ENCODE measurements around the gene PSORS1C1. TPM values are rescaled to one million over a fixed set of nuclear protein-coding genes. Genes with fewer than 3 reads are reported as not detected.
A peak's percentile ranks its signal among the peaks of the same experiment; 100 is the strongest.
"Not testable (repeated sequence)": the region's sequence is repeated elsewhere in the genome, so short reads cannot be mapped to it uniquely, and the experiment has no call there.

PSORS1C1 gene
- total RNA-seq, 2 experiments from 2014 or later: 0.18 to 0.33 TPM

- intact Hi-C loops (cut with DNase I, micrococcal nuclease): loop anchor here (1.0 to 10.0 kb wide), 16 partner anchors 21 to 832 kb away; partner anchors contain the start of genes ABCF1 (in 1 of the 2), C6orf136 (in 1 of the 2), HLA-B (in 1 of the 2) and HLA-C (in 1 of the 2)
- DNase-seq: peak; percentile 58
- CTCF ChIA-PET: interaction anchor here (0.5 to 1.5 kb wide), 13 partner anchors 10 to 456 kb away, joined by 3 to 8 read pairs (median 3); no protein-coding TSS in a partner anchor
Observed at GRCh38 chr6:31158863-31159855, 44.6 kb downstream of the PSORS1C1 start.

GRCh38 chr6:31161216-31162126, 46.9 kb downstream of the PSORS1C1 start:
- ChIA-PET POLR2A (no interaction called here), CTCF (interaction anchor here (0.5 to 1.1 kb wide), 3 partner anchors 11 to 36 kb away, joined by 3 read pairs; partner anchors contain the start of gene PSORS1C2)
- Mint-ChIP-seq H3K4me3 (no peak overlapping the region), H3K4me1 (peaks cover 59% of the 10 kb centered on the region), H3K36me3 (ENCODE audit: low read depth) (peaks cover 38% of the 10 kb centered on the region), H3K27ac (no peak overlapping the region), H3K27me3 (no peaks in the 10 kb centered on the region), H3K9me3 (ENCODE audit: low read depth) (no peaks in the 10 kb centered on the region)
- DNase-seq (no peak), ATAC-seq (no peak)
- intact Hi-C loops (cut with DNase I, micrococcal nuclease): no loop called here

More at GRCh38 chr6:31158863-31159855, 44.6 kb downstream of the PSORS1C1 start:
- H3K4me3 Mint-ChIP-seq: peak overlapping the region; percentile 97
- H3K27me3 Mint-ChIP-seq: no peaks in the 10 kb centered on the region
- POLR2A ChIA-PET: interaction anchor here (0.8 to 1.3 kb wide), 2 partner anchors 12 to 207 kb away, joined by 3 read pairs; no protein-coding TSS in a partner anchor
- no peaks in the 10 kb centered on the region for H3K9me3 Mint-ChIP-seq (ENCODE audit: low read depth)
- H3K36me3 Mint-ChIP-seq (ENCODE audit: low read depth): peaks cover 47% of the 10 kb centered on the region
- ATAC-seq: peak; percentile 28
- peaks cover 44% of the 10 kb centered on the region for H3K4me1 Mint-ChIP-seq
- H3K27ac Mint-ChIP-seq: peak overlapping the region; percentile 89

GRCh38 chr6:31162463-31163165, 48.0 kb downstream of the PSORS1C1 start:
- peaks cover 52% of the 10 kb centered on the region for H3K4me1 Mint-ChIP-seq
- no peaks in the 10 kb centered on the region for H3K27me3 Mint-ChIP-seq
- intact Hi-C loops (cut with DNase I, micrococcal nuclease): no loop called here
- ChIA-PET POLR2A (no interaction called here), CTCF (no interaction called here)
- peaks cover 38% of the 10 kb centered on the region for H3K36me3 Mint-ChIP-seq (ENCODE audit: low read depth)
- H3K9me3 Mint-ChIP-seq (ENCODE audit: low read depth): no peaks in the 10 kb centered on the region
- H3K4me3 Mint-ChIP-seq: no peak overlapping the region
- ATAC-seq (no peak), DNase-seq (no peak)
- H3K27ac Mint-ChIP-seq: no peak overlapping the region

- H3K9me3 Mint-ChIP-seq (ENCODE audit: low read depth): no peaks in the 10 kb centered on the region
- ChIA-PET POLR2A (interaction anchor here (0.6 kb wide), 1 partner anchor 16 kb away, joined by 3 read pairs; no protein-coding TSS in a partner anchor), CTCF (interaction anchor here (0.5 kb wide), 1 partner anchor 20 kb away, joined by 4 read pairs; no protein-coding TSS in a partner anchor)
- intact Hi-C loops (cut with DNase I, micrococcal nuclease): no loop called here
- peaks cover 31% of the 10 kb centered on the region for H3K36me3 Mint-ChIP-seq (ENCODE audit: low read depth)
- ATAC-seq (no peak), DNase-seq (no peak)
- H3K4me1 Mint-ChIP-seq: peaks cover 50% of the 10 kb centered on the region
- H3K4me3 Mint-ChIP-seq: no peak overlapping the region
- H3K27me3 Mint-ChIP-seq: no peaks in the 10 kb centered on the region
- H3K27ac Mint-ChIP-seq: no peak overlapping the region
Observed at GRCh38 chr6:31163922-31164321, 49.3 kb downstream of the PSORS1C1 start.

GRCh38 chr6:31164475-31165063, 50.0 kb downstream of the PSORS1C1 start:
- H3K27me3 Mint-ChIP-seq; POLR2A ChIA-PET; H3K9me3 Mint-ChIP-seq (ENCODE audit: low read depth); DNase-seq; intact Hi-C loops (cut with DNase I, micrococcal nuclease); ATAC-seq; H3K27ac Mint-ChIP-seq; H3K4me3 Mint-ChIP-seq: not testable (repeated sequence)
- peaks cover 26% of the 10 kb centered on the region for H3K36me3 Mint-ChIP-seq (ENCODE audit: low read depth)
- peaks cover 46% of the 10 kb centered on the region for H3K4me1 Mint-ChIP-seq
- CTCF ChIA-PET: interaction anchor here (1.1 to 1.6 kb wide), 2 partner anchors 10 to 210 kb away, joined by 3 read pairs; no protein-coding TSS in a partner anchor

- H3K27ac Mint-ChIP-seq: peak overlapping the region; percentile 53
- H3K9me3 Mint-ChIP-seq (ENCODE audit: low read depth); POLR2A ChIA-PET; intact Hi-C loops (cut with DNase I, micrococcal nuclease); H3K27me3 Mint-ChIP-seq; H3K4me3 Mint-ChIP-seq: not testable (repeated sequence)
- peaks cover 20% of the 10 kb centered on the region for H3K36me3 Mint-ChIP-seq (ENCODE audit: low read depth)
- CTCF ChIA-PET: interaction anchor here (0.6 to 1.6 kb wide), 3 partner anchors 10 to 210 kb away, joined by 3 read pairs; no protein-coding TSS in a partner anchor
- DNase-seq: peak; percentile 36
- peaks cover 41% of the 10 kb centered on the region for H3K4me1 Mint-ChIP-seq
- ATAC-seq: peak; percentile 61
Observed at GRCh38 chr6:31165064-31165832, 50.6 kb downstream of the PSORS1C1 start.

- ChIA-PET POLR2A (no interaction called here), CTCF (interaction anchor here (1.6 kb wide), 1 partner anchor 209 kb away, joined by 3 read pairs; no protein-coding TSS in a partner anchor)
- Mint-ChIP-seq H3K36me3 (ENCODE audit: low read depth) (peaks cover 18% of the 10 kb centered on the region), H3K27me3 (no peaks in the 10 kb centered on the region), H3K27ac (no peak overlapping the region), H3K4me3 (no peak overlapping the region), H3K9me3 (ENCODE audit: low read depth) (no peaks in the 10 kb centered on the region), H3K4me1 (peaks cover 37% of the 10 kb centered on the region)
- DNase-seq (no peak), ATAC-seq (no peak)
- intact Hi-C loops (cut with DNase I, micrococcal nuclease): no loop called here
Observed at GRCh38 chr6:31165986-31166385, 51.4 kb downstream of the PSORS1C1 start.

GRCh38 chr6:31168606-31169005, 54.0 kb downstream of the PSORS1C1 start:
- POLR2A ChIA-PET: interaction anchor here (0.6 kb wide), 1 partner anchor 99 kb away, joined by 3 read pairs; no protein-coding TSS in a partner anchor
- Mint-ChIP-seq H3K27me3 (no peaks in the 10 kb centered on the region), H3K9me3 (ENCODE audit: low read depth) (no peaks in the 10 kb centered on the region), H3K4me3 (no peak overlapping the region), H3K36me3 (ENCODE audit: low read depth) (no peaks in the 10 kb centered on the region), H3K4me1 (peaks cover 19% of the 10 kb centered on the region), H3K27ac (no peak overlapping the region)
- CTCF ChIA-PET: interaction anchor here (0.6 to 1.4 kb wide), 3 partner anchors 10 to 348 kb away, joined by 3 read pairs; partner anchors contain the start of gene TCF19
- intact Hi-C loops (cut with DNase I, micrococcal nuclease): no loop called here
- no peak for ATAC-seq
- DNase-seq: no peak

GRCh38 chr6:31169123-31169857, 54.7 kb downstream of the PSORS1C1 start:
- intact Hi-C loops (cut with DNase I, micrococcal nuclease): no loop called here
- H3K4me3 Mint-ChIP-seq: no peak overlapping the region
- POLR2A ChIA-PET: interaction anchor here (0.6 kb wide), 1 partner anchor 203 kb away, joined by 4 read pairs; no protein-coding TSS in a partner anchor
- CTCF ChIA-PET: interaction anchor here (0.6 to 1.4 kb wide), 2 partner anchors 11 to 627 kb away, joined by 3 read pairs; partner anchors contain the start of gene TCF19
- H3K36me3 Mint-ChIP-seq (ENCODE audit: low read depth): no peaks in the 10 kb centered on the region
- H3K27me3 Mint-ChIP-seq: no peaks in the 10 kb centered on the region
- DNase-seq: no peak
- peaks cover 15% of the 10 kb centered on the region for H3K4me1 Mint-ChIP-seq
- no peak for ATAC-seq
- no peak overlapping the region for H3K27ac Mint-ChIP-seq
- no peaks in the 10 kb centered on the region for H3K9me3 Mint-ChIP-seq (ENCODE audit: low read depth)
